GM12874 (cell line): ENCODE data around the gene SIM2.

Source experiments
- TF ChIP-seq, protein P1 (sequence below): IDR thresholded peaks from 2 replicates; pipeline ENCODE4 v1.5.1; 2011; ENCODE audit warnings: low read depth, mild to moderate bottlenecking, control low read depth, low read length, moderate library complexity; ENCODE audit not compliant: insufficient read depth

SIM2 gene

DNA sequence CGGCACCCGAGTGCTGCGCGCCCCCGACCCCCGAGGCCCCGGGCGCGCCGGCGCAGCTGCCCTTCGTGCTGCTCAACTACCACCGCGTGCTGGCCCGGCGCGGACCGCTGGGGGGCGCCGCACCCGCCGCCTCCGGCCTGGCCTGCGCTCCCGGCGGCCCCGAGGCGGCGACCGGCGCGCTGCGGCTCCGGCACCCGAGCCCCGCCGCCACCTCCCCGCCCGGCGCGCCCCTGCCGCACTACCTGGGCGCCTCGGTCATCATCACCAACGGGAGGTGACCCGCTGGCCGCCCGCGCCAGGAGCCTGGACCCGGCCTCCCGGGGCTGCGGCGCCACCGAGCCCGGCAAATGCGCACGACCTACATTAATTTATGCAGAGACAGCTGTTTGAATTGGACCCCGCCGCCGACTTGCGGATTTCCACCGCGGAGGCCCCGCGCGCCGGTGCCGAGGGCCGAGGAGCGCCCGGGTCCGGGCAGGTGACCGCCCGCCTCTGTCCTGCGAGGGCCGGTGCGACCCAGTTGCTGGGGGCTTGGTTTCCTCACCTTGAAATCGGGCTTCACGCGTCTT, 49.0 kb downstream of the SIM2 start:
- TF ChIP-seq, protein P1, sequence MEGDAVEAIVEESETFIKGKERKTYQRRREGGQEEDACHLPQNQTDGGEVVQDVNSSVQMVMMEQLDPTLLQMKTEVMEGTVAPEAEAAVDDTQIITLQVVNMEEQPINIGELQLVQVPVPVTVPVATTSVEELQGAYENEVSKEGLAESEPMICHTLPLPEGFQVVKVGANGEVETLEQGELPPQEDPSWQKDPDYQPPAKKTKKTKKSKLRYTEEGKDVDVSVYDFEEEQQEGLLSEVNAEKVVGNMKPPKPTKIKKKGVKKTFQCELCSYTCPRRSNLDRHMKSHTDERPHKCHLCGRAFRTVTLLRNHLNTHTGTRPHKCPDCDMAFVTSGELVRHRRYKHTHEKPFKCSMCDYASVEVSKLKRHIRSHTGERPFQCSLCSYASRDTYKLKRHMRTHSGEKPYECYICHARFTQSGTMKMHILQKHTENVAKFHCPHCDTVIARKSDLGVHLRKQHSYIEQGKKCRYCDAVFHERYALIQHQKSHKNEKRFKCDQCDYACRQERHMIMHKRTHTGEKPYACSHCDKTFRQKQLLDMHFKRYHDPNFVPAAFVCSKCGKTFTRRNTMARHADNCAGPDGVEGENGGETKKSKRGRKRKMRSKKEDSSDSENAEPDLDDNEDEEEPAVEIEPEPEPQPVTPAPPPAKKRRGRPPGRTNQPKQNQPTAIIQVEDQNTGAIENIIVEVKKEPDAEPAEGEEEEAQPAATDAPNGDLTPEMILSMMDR = peak; percentile 44

DNA sequence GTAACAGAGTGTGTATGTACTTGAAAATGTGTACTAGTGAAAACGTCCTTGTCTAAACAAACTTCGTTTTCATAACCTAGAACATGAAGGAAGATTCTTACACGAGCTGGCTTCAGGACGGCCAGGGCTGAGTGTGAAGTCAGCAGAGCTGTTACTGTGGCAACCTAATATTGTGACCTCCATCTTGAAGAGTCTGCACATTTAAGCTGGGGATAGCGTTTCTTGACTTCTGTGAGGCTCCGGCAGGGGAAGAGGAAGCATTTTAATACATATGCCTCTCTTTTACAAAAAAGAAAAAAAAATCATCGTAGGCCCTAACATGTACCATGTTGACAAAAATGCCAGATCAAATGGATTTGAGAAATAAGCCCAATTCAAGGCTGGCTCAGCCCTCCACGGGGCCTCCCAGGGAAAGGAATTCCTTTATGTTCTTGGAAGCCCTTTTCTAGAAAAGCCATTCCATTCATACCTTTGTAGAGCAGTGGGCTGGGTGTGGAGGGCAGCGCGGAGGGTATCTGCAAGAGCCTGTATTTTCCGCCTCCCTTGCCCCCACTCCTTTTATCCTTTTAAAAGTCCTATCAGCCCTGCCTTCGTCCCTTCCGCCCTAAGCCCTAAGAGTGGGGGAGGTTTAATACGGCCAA, 51.1 kb downstream of the SIM2 start:
- TF ChIP-seq, protein P1 = no peak

DNA sequence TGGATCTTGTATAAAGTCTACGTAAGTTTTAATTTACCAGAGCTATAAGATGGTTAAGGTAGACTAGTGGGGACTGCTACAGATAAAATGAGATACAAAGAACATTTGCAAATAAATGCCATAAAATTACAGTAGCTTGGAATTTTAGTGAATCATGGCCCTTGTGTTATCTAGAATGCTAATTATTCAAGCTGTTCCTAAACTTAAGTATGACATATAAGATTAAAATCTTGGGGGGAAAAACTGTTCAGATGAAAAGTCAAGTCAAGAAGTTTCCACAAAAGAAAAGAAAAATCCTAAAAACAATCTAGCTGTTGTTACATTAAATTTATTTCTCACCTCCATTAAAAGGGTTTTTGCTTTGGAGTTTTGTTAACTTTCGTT, 51.7 kb downstream of the SIM2 start:
- TF ChIP-seq, protein P1 = no peak

DNA sequence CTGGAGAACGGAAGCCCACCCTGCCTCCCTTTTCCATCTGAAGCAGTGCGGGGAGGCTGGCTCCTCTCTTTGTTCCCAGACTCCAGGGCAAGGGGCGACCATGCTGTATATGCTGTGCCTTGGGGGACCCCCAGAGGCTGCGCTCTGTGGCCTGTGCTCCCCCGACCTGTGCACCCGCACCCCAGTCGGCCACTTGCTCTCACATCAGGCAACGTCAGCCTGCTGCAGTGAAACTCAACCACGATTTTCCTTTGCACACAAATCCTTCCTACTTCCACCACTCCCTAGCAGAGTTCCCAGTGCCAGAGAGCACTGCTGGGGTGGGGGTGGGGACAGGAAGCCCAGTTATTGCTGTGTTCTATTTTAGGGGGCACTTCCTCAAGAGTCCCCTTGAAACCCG, 52.5 kb downstream of the SIM2 start:
- TF ChIP-seq, protein P1 = no peak

DNA sequence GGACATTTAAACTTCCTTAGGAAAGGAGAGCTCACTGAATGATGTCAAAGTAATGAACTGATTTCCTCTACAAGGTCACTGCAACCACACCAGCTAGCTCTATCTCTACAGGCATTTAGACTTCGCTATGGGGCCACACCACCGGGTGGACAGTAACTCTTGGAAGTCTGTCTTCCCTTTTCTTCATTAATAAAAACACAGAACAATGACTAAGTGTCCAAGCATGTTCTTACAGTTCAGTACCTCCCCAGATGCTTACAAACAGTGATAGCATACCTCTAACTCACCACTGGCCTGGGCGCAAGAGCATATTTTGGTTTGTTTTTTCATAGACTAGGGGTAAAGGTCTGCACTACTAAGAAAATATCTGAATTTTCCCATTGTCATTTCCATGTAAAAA, 54.6 kb downstream of the SIM2 start:
- TF ChIP-seq, protein P1 = no peak

DNA sequence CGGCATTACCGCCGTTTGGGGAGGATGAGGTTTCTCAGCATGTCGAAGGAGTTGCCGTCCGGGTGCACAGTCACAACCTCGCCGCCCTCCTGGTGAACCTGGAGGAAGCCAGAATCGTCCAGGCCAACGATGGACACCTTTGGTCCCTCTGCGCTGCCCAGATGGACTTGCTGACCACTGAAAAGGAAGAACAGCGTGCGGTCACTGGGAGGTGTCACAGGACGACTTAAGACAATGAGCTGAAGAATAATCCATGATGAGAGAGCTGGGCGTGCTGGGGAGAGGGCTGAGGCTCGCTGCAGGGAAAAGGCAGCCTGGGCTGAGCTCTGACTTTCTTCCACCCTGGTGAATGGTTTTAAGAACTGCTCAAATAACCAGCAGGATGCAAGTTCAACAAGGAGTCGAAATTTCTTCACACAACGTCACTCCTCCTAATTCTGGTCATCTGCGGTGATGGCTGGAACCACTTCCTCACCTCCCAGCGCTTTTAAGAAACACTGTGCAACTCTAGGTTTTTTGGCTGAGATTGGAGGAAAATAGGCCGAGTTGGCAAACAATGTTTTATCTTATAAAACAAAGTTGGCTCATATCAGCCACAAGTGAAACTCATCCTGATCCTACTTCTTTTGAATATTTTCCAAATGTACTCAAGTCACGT, 55.5 kb downstream of the SIM2 start:
- TF ChIP-seq, protein P1 = no peak

DNA sequence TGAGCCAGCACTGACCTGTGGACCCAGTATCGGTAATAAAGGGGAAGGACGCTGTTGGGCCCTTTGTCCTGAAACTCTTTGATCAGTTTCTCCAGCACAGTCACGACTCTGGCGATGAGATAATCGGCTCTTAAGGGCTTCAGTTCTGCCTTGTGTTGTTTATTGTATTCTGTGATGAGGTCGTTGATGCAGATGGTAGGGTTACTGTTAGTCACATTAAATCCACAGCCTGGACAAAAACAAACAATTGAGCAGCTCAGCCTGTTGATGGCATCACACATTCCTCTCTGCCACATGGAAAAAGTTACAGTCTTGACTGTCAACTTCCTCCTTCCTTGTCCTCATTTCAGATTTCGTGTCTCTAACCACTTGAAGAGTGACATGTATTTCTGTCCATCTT, 57.6 kb downstream of the SIM2 start:
- TF ChIP-seq, protein P1 = no peak
